Activated T-cell treated with anti-CD3 and anti-CD28 coated beads for 4 hours (primary cell): ENCODE data around the gene TPGS2.
"Not testable (repeated sequence)": the region's sequence is repeated elsewhere in the genome, so short reads cannot be mapped to it uniquely, and the experiment has no call there.

Experiments used
- DNase-seq: peaks from one replicate; pipeline ENCODE4 v3.0.0-alpha.2; 2020

Gene TPGS2

GRCh38 chr18:36828630-36829361, at the start of gene TPGS2, which contains the start of gene KIAA1328:
TSS of gene TPGS2 (minus strand) at chr18:36829002. CDS start at chr18:36828767, 235 bp downstream.
TSS of gene KIAA1328 (plus strand) at chr18:36829127. CDS start at chr18:36829139, 12 bp downstream.
- peak; percentile 74 for DNase-seq

GRCh38 chr18:36873826-36874225, 45.0 kb upstream of the TPGS2 start:
- DNase-seq, result not testable (repeated sequence)

- no peak for DNase-seq
These were observed 43.5 kb upstream of the TPGS2 start for GRCh38 chr18:36872329-36872728.

GRCh38 chr18:36871801-36872200, 43.0 kb upstream of the TPGS2 start:
- DNase-seq, result no peak

- DNase-seq, result no peak
These were observed 38.3 kb upstream of the TPGS2 start for GRCh38 chr18:36867056-36867455.

- no peak for DNase-seq
These were observed 33.4 kb upstream of the TPGS2 start for GRCh38 chr18:36862182-36862581.

GRCh38 chr18:36856815-36857214, 28.0 kb upstream of the TPGS2 start:
- no peak for DNase-seq

- no peak for DNase-seq
These were observed 22.4 kb upstream of the TPGS2 start for GRCh38 chr18:36851202-36851590.

GRCh38 chr18:36850527-36851201, 21.9 kb upstream of the TPGS2 start:
- DNase-seq, result no peak

- no peak for DNase-seq
These were observed 20.6 kb upstream of the TPGS2 start for GRCh38 chr18:36849288-36850006.

GRCh38 chr18:36848609-36849008, 19.8 kb upstream of the TPGS2 start:
- no peak for DNase-seq

GRCh38 chr18:36843784-36844183, 15.0 kb upstream of the TPGS2 start:
- DNase-seq, result no peak

- DNase-seq, result no peak
These were observed 14.4 kb upstream of the TPGS2 start for GRCh38 chr18:36843199-36843598.

GRCh38 chr18:36839835-36840234, 11.0 kb upstream of the TPGS2 start:
- no peak for DNase-seq

- no peak for DNase-seq
These were observed 7.1 kb upstream of the TPGS2 start for GRCh38 chr18:36835927-36836326.

- no peak for DNase-seq
These were observed 4.3 kb upstream of the TPGS2 start for GRCh38 chr18:36833120-36833519.

- no peak for DNase-seq
These were observed 2.3 kb upstream of the TPGS2 start for GRCh38 chr18:36831139-36831538.

GRCh38 chr18:36830158-36830495, 1.3 kb upstream of the TPGS2 start:
- no peak for DNase-seq

GRCh38 chr18:36829362-36830157, 758 bp upstream of the TPGS2 start:
- no peak for DNase-seq

- no peak for DNase-seq
These were observed 609 bp downstream of the TPGS2 start for GRCh38 chr18:36828157-36828629.

GRCh38 chr18:36826556-36826955, 2.2 kb downstream of the TPGS2 start:
- no peak for DNase-seq

GRCh38 chr18:36825526-36825925, 3.3 kb downstream of the TPGS2 start:
- no peak for DNase-seq

- no peak for DNase-seq
These were observed 7.1 kb downstream of the TPGS2 start for GRCh38 chr18:36821681-36822080.
